Fibroblast of pulmonary artery (primary cell): Measurements from ENCODE around the gene TGM5.

Source experiments
- DNase-seq: peaks from one replicate; pipeline ENCODE4 v3.0.0-alpha.2; 2010; ENCODE audit warnings: low read depth
- H3K4me3 ChIP-seq: replicated peaks from 2 replicates; pipeline ENCODE4 v1.5.1; 2011; ENCODE audit warnings: low read depth, mild to moderate bottlenecking, control low read depth, low read length, moderate library complexity
- TF ChIP-seq, protein P1 (sequence below): IDR thresholded peaks from 2 replicates; pipeline ENCODE4 v1.5.1; 2011; ENCODE audit warnings: mild to moderate bottlenecking, control low read depth, low read length, inconsistent platforms; ENCODE audit errors: missing control alignments

Gene TGM5

DNA sequence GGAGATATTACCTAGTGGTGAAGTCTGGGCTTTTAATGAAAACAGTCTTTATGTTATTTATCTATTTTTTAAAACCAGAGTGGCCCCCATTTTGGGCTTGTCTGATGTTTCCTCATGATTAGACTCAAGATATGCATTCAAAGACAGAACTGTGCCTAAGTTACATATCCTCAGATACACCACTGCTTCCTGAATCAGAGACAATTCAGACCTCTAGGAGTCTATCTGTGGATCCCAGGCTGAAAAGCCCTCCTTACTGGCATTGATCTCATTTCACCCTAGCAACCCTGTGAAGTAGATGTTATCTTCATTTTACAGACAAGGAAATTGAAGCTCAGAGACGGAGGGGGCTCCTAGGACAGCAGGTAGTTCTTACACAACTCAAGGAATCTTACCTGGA lies 16.8 kb upstream of the TGM5 start:
- H3K4me3 ChIP-seq, result no peak overlapping the region
- TF ChIP-seq, protein P1, sequence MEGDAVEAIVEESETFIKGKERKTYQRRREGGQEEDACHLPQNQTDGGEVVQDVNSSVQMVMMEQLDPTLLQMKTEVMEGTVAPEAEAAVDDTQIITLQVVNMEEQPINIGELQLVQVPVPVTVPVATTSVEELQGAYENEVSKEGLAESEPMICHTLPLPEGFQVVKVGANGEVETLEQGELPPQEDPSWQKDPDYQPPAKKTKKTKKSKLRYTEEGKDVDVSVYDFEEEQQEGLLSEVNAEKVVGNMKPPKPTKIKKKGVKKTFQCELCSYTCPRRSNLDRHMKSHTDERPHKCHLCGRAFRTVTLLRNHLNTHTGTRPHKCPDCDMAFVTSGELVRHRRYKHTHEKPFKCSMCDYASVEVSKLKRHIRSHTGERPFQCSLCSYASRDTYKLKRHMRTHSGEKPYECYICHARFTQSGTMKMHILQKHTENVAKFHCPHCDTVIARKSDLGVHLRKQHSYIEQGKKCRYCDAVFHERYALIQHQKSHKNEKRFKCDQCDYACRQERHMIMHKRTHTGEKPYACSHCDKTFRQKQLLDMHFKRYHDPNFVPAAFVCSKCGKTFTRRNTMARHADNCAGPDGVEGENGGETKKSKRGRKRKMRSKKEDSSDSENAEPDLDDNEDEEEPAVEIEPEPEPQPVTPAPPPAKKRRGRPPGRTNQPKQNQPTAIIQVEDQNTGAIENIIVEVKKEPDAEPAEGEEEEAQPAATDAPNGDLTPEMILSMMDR, result no peak
- no peak for DNase-seq

DNA sequence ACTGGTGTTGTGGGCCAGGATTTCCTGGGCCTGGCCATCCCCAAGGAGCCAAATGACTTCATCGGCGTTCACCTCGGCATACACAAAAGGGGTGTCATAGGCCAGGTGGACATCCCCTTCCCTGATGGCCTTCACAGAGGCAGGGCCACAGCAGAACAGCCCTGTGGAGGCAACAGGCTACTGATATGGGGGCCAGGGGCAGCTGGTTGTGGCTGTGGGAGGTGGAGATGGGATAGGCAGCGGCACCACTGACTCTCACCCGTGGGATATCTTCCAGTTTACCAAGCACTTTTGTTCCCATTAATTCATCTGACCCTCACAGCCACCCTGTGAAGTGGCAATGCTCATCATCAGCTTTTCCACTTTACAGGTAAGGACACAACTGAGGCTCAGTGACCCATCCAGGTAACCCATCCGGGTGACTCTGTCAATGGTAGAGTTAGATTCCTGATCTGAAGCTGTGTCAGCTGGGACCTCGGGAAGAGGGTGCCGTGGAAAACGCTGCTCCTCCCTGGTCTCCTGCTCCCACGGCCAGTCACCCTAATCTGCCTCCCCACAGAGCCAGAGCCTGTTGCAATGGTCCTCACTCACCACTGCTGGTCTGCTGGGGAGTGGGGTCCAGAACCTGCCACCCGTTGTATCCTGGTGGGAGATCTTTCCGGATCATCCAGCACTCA lies 15.3 kb upstream of the TGM5 start:
- H3K4me3 ChIP-seq, result no peak overlapping the region
- TF ChIP-seq, protein P1, result no peak
- no peak for DNase-seq

DNA sequence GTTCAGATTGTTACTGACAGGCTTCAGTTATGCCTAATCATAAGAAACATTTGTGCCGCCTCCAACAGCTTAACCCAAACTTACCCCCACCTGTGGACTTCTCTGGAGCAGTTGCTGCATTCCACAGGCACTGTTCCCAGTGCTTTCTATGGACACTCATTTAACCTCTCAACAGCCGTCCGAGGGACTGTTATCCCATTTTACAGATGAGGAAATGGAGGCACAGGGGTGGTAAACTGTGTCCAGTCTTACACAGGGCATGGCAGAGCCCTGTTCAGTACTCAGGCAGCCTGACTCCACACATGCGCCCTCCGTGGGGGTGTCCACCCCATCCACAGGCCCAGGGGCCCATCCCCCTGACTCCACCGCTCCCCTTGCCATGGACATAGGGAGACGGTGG lies 14.3 kb upstream of the TGM5 start:
- DNase-seq, result no peak
- TF ChIP-seq, protein P1, result no peak
- no peak overlapping the region for H3K4me3 ChIP-seq

DNA sequence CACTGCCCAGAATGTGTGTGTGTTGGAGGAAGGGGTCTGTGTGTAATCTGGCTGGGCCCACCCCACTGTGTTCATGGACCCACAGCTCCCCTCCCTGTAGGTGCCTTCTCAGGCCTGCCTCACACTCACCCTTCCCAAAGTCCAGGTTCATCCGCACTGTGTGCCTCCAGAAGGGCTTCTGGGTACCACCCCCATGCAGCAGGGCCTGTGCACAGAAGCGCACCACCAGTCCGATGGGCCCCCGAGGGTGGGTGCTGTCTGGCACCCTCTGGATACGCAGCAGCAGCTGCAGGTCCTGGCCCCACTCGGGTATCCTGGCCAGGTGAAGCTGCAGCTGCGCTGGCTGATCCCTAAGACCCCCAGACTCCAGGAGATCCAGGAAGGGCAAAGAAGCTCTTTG lies 12.8 kb upstream of the TGM5 start:
- H3K4me3 ChIP-seq, result no peak overlapping the region
- no peak for DNase-seq
- TF ChIP-seq, protein P1, result no peak

DNA sequence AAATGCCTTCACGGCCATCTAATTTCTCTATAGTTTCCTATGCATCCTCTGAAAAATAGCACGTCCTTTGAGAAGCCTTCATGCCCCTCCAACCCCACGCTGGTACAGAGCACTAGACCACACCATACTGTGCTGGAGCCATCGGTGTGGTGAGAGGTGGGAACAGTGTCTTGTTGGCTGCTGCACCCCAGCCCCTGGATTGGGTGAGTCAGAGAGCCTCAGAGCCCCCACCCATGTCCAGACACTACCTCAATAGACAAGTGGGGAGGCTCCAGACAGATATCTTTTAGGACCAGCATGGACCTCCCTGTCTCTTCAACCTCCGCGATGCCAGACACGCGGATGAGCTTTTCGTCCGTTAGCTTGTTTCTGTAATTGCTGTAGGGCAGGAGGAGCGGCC lies 12.1 kb upstream of the TGM5 start:
- H3K4me3 ChIP-seq, result no peak overlapping the region
- TF ChIP-seq, protein P1, result no peak

DNA sequence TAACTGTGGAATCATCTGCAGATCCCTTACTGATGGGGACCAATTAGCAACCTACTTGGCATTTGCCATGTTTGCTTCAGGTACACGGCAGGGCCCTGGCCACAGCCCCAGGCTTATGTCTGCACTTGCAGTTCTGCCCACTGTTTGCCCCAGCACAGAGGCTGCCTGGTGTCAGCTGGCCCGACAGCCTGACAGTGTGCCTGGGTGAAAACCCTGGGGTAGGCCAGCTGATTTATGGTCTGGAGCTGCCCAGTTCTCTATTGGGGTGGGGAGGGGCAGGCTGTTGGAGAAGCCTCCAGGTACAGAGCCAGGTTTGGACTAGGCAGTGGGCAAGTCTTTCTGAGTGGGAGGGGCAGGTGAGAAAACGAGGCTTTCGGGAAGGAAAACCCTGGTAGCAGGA lies 11.2 kb upstream of the TGM5 start:
- H3K4me3 ChIP-seq, result no peak overlapping the region
- DNase-seq, result no peak
- TF ChIP-seq, protein P1, result no peak

More for the DNA sequence above, 12.1 kb upstream of the TGM5 start:
- DNase-seq, result no peak

DNA sequence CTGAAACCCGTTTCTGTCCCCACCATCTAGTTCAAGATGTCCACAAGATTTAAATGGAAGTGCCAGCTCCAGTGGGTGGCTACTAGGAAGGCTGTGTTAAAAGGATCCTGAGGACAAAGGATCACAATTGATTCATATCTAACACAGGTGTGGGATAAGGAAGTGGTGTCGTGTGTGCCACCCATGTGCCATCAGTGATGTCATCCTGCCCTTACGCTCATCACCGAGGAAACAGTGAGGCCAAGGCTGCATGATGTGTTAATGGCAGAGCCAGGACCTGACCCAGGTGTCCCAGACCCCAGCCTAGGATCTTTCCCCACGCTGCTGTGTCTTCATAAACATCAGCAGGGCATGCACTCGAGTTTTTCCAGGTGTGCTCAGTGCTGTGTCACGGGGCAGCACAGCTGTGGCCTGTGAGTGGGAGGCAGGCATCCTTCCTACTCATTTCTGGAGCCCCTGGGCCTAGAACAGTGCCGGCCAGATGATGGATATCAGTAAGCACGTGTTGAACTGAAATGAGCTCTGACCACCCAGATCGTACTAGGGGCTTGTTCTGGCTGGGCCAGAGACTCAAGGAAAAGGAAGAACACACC lies 10.6 kb upstream of the TGM5 start:
- no peak for DNase-seq
- no peak overlapping the region for H3K4me3 ChIP-seq
- TF ChIP-seq, protein P1, result no peak
